ENCODE measurements around the gene TUFT1. TPM values are rescaled to one million over a fixed set of nuclear protein-coding genes. Genes with fewer than 3 reads are reported as not detected.

Gene TUFT1
- total RNA-seq, 2 donors from 2014 or later: 12.7 to 18.3 TPM

DNA sequence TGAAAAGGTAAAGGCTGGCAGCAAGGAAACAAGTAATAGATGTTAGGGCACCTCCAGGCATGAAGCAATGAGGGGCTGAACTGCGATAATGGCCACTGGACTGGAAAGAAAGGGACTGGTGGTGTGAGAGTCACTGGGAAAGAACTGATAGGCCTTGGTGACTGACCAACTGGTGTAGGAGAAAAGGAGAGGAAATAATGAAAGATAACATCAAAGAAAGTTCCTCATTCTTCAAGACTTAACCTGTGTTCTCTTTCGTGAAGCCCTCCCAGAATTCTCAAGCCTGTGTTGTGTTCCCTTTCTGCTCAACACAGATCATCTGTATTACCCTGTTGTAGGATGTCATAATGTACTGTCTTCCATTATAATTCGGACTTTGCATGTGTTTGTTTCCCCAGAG lies 50.9 kb downstream of the TUFT1 start:
- Histone ChIP-seq H3K27me3 (ENCODE audit: control insufficient read depth, insufficient read depth, low read length, poor library complexity, severe bottlenecking) (no peaks in the 10 kb centered on the region), H3K36me3 (ENCODE audit: control insufficient read depth, insufficient read depth, low read length) (no peaks in the 10 kb centered on the region), H3K27ac (ENCODE audit: low read depth, low read length) (no peak overlapping the region), H3K9ac (ENCODE audit: extremely low read depth, low read length, poor library complexity, severe bottlenecking) (no peak overlapping the region), H3K9me3 (ENCODE audit: control insufficient read depth, low read length) (peaks cover 17% of the 10 kb centered on the region), H3K4me3 (ENCODE audit: low read length) (no peak overlapping the region), H3K4me1 (ENCODE audit: control insufficient read depth, insufficient read depth, low read length) (peaks cover under 1% of the 10 kb centered on the region)
- no peak for DNase-seq
- Mint-ChIP-seq H3K36me3 (ENCODE audit: low read depth) (peaks cover 2% of the 10 kb centered on the region), H3K27me3 (ENCODE audit: insufficient read depth) (peaks cover 6% of the 10 kb centered on the region), H3K4me3 (no peak overlapping the region), H3K27ac (no peak overlapping the region), H3K9me3 (peaks cover 19% of the 10 kb centered on the region), H3K4me1 (peaks cover 4% of the 10 kb centered on the region)
- 89 to 95% methylated on average over 2 to 3 of the region's 3 CpGs for WGBS, 2 experiments (ENCODE audit: insufficient coverage in 1 of 2, insufficient read length in 1 of 2)
- TF ChIP-seq, protein P1, sequence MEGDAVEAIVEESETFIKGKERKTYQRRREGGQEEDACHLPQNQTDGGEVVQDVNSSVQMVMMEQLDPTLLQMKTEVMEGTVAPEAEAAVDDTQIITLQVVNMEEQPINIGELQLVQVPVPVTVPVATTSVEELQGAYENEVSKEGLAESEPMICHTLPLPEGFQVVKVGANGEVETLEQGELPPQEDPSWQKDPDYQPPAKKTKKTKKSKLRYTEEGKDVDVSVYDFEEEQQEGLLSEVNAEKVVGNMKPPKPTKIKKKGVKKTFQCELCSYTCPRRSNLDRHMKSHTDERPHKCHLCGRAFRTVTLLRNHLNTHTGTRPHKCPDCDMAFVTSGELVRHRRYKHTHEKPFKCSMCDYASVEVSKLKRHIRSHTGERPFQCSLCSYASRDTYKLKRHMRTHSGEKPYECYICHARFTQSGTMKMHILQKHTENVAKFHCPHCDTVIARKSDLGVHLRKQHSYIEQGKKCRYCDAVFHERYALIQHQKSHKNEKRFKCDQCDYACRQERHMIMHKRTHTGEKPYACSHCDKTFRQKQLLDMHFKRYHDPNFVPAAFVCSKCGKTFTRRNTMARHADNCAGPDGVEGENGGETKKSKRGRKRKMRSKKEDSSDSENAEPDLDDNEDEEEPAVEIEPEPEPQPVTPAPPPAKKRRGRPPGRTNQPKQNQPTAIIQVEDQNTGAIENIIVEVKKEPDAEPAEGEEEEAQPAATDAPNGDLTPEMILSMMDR (conservative IDR thresholded peaks at IDR 0.05): no peak

DNA sequence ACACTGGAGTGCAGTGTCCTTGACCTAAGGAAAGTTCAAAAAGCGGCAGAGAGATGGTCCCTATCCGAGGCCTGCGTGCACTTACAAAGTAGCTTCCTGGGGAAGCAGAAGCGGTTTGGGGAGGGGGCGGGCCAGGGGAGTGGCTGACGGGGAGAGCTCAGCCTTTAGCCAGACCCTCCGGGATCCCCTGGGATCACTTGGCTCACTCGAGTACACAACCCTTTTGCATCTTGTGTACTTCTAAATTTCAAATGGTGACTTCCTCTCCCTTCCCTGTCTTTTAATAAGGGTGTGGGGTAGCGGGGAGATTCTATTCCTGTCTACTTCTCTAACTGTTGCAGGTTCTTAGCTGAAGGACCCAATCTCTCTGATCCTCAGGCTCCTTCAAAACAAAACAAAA lies 53.6 kb downstream of the TUFT1 start:
- Mint-ChIP-seq H3K4me3 (peak overlapping the region; percentile 57), H3K27me3 (ENCODE audit: insufficient read depth) (peaks cover 6% of the 10 kb centered on the region), H3K4me1 (peaks cover 16% of the 10 kb centered on the region), H3K27ac (no peak overlapping the region), H3K9me3 (peaks cover 30% of the 10 kb centered on the region), H3K36me3 (ENCODE audit: low read depth) (peaks cover 2% of the 10 kb centered on the region)
- H3K4me3 ChIP-seq (ENCODE audit: low read length): peak overlapping the region; percentile 74
- H3K9me3 ChIP-seq (ENCODE audit: control insufficient read depth, low read length): peaks cover 19% of the 10 kb centered on the region
- TF ChIP-seq, protein P1 (conservative IDR thresholded peaks at IDR 0.05): no peak
- H3K36me3 ChIP-seq (ENCODE audit: control insufficient read depth, insufficient read depth, low read length): no peaks in the 10 kb centered on the region
- peaks cover 6% of the 10 kb centered on the region for H3K4me1 ChIP-seq (ENCODE audit: control insufficient read depth, insufficient read depth, low read length)
- peak; percentile 81 for DNase-seq
- H3K9ac ChIP-seq (ENCODE audit: extremely low read depth, low read length, poor library complexity, severe bottlenecking): no peak overlapping the region
- 23 to 24% methylated on average over 6 to 7 of the region's 9 CpGs for WGBS, 2 experiments (ENCODE audit: insufficient coverage in 1 of 2, insufficient read length in 1 of 2)
- no peak overlapping the region for H3K27ac ChIP-seq (ENCODE audit: low read depth, low read length)
- no peaks in the 10 kb centered on the region for H3K27me3 ChIP-seq (ENCODE audit: control insufficient read depth, insufficient read depth, low read length, poor library complexity, severe bottlenecking)

DNA sequence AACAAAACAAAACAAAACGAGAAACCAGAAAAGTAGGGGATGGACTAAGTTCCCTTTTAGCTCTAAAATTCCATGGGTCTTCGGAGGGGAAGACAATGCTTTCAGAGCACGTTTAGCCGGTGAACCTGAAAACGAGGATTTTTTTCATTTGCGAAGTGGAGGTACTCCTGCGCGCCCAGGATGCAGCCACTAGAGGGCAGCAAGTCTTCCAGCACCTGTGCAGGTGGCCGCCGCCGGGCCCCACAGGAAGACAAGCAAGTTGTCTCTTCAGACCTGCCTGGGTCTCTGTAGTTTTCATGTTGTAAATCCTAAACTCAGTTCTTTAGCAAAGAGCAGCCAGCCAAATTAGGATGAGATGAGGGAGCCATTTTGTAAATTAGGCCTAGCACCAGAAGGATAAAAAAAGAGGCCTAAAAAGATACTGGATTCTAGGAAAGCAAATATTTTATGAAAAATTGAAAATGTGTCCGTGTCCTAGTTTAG lies 54.1 kb downstream of the TUFT1 start:
- DNase-seq: peak; percentile 96
- peaks cover 6% of the 10 kb centered on the region for H3K4me1 ChIP-seq (ENCODE audit: control insufficient read depth, insufficient read depth, low read length)
- no peak overlapping the region for H3K27ac Mint-ChIP-seq
- H3K27ac ChIP-seq (ENCODE audit: low read depth, low read length): no peak overlapping the region
- 9 to 10% methylated on average over 10 to 12 of the region's 12 CpGs for WGBS, 2 experiments (ENCODE audit: insufficient coverage in 1 of 2, insufficient read length in 1 of 2)
- H3K9ac ChIP-seq (ENCODE audit: extremely low read depth, low read length, poor library complexity, severe bottlenecking): no peak overlapping the region
- peaks cover 4% of the 10 kb centered on the region for H3K36me3 Mint-ChIP-seq (ENCODE audit: low read depth)
- H3K4me1 Mint-ChIP-seq: peaks cover 16% of the 10 kb centered on the region
- H3K9me3 ChIP-seq (ENCODE audit: control insufficient read depth, low read length): peaks cover 22% of the 10 kb centered on the region
- peak overlapping the region; percentile 57 for H3K4me3 Mint-ChIP-seq
- H3K27me3 ChIP-seq (ENCODE audit: control insufficient read depth, insufficient read depth, low read length, poor library complexity, severe bottlenecking): no peaks in the 10 kb centered on the region
- H3K27me3 Mint-ChIP-seq (ENCODE audit: insufficient read depth): peaks cover 6% of the 10 kb centered on the region
- TF ChIP-seq, protein P1 (conservative IDR thresholded peaks at IDR 0.05): peak; percentile 99
- H3K36me3 ChIP-seq (ENCODE audit: control insufficient read depth, insufficient read depth, low read length): no peaks in the 10 kb centered on the region
- H3K4me3 ChIP-seq (ENCODE audit: low read length): peak overlapping the region; percentile 74
- H3K9me3 Mint-ChIP-seq: peaks cover 33% of the 10 kb centered on the region

All from endodermal cell (in vitro differentiated cells).